PFSK-1 (cell line): Measurements from ENCODE around the gene DIP2A.

ENCODE experiments used
- FOXP2 ChIP-seq: optimal IDR thresholded peaks from 2 replicates; pipeline ENCODE3; 2011; ENCODE audit warnings: borderline replicate concordance, control low read depth, inconsistent platforms; ENCODE audit not compliant: insufficient read depth; ENCODE audit errors: extremely low read length, extremely low read depth
- POLR2AphosphoS5 ChIP-seq: IDR thresholded peaks from 2 replicates; pipeline ENCODE4 v1.6.1; 2012; ENCODE audit warnings: low read depth, mild to moderate bottlenecking, control low read depth, low read length, moderate library complexity
- SIN3A ChIP-seq: IDR thresholded peaks from 2 replicates; pipeline ENCODE4 v1.6.1; 2012; ENCODE audit warnings: mild to moderate bottlenecking, low read length, moderate library complexity, borderline replicate concordance; ENCODE audit not compliant: insufficient read depth
- TAF1 ChIP-seq: IDR thresholded peaks from 2 replicates; pipeline ENCODE4 v1.6.1; 2012; ENCODE audit warnings: low read length, control low read depth, borderline replicate concordance; ENCODE audit not compliant: insufficient read depth
- TF ChIP-seq, protein P1 (sequence below), 2 experiments: IDR thresholded peaks; 2 replicates each; pipeline versions ENCODE4 v1.6.1 to v1.8.0; 2011 to 2012; ENCODE audit warnings: low read depth in 2 of 2, low read length in 2 of 2, control low read depth in 1 of 2, inconsistent platforms in 1 of 2, mild to moderate bottlenecking in 1 of 2, moderate library complexity in 1 of 2; ENCODE audit not compliant: insufficient read depth in 1 of 2

DNA sequence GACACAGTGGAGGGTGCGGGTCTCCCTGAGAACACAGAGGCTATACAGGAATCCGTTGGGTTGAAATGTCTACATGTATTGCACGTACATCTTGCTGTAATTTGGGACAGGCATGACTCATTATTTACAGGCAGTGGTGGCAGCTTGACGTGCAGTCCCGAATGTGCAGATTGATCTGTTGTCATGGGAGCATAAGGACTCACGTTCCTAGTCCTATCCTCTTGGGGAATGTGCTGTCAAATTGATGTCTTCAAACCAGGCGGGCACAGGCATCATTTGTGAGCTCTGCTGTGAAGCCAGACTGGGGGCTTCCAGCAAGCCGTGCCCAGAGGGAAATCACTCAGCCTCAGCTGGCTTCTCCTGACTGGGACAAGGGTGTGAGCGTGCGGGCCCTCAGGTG, 105.7 kb downstream of the DIP2A start:
- TF ChIP-seq POLR2AphosphoS5 (no peak), TAF1 (no peak), SIN3A (no peak), FOXP2 (no peak)
- TF ChIP-seq, protein P1, sequence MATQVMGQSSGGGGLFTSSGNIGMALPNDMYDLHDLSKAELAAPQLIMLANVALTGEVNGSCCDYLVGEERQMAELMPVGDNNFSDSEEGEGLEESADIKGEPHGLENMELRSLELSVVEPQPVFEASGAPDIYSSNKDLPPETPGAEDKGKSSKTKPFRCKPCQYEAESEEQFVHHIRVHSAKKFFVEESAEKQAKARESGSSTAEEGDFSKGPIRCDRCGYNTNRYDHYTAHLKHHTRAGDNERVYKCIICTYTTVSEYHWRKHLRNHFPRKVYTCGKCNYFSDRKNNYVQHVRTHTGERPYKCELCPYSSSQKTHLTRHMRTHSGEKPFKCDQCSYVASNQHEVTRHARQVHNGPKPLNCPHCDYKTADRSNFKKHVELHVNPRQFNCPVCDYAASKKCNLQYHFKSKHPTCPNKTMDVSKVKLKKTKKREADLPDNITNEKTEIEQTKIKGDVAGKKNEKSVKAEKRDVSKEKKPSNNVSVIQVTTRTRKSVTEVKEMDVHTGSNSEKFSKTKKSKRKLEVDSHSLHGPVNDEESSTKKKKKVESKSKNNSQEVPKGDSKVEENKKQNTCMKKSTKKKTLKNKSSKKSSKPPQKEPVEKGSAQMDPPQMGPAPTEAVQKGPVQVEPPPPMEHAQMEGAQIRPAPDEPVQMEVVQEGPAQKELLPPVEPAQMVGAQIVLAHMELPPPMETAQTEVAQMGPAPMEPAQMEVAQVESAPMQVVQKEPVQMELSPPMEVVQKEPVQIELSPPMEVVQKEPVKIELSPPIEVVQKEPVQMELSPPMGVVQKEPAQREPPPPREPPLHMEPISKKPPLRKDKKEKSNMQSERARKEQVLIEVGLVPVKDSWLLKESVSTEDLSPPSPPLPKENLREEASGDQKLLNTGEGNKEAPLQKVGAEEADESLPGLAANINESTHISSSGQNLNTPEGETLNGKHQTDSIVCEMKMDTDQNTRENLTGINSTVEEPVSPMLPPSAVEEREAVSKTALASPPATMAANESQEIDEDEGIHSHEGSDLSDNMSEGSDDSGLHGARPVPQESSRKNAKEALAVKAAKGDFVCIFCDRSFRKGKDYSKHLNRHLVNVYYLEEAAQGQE (IDR thresholded peaks at IDR 0.05; ENCODE audit: insufficient read depth in 1 of 2, low read depth in 2 of 2, low read length in 2 of 2) = no peak
